Urinary bladder (tissue), 4 donors: ENCODE measurements around the gene SEC14L6. TPM values are rescaled to one million over a fixed set of nuclear protein-coding genes. Genes with fewer than 3 reads are reported as not detected.

ENCODE experiments used
- DNase-seq: peaks from one replicate; pipeline ENCODE4 v3.0.0-alpha.2; 2015; ENCODE audit errors: extremely low spot score
- H3K27ac ChIP-seq: one replicate; pipeline ENCODE4 v1.5.1; 2013; ENCODE audit warnings: low read depth, mild to moderate bottlenecking, moderate library complexity
- H3K36me3 ChIP-seq: one replicate; pipeline ENCODE4 v1.6.1; 2013; ENCODE audit warnings: mild to moderate bottlenecking, moderate library complexity; ENCODE audit not compliant: insufficient read depth
- H3K4me1 ChIP-seq: one replicate; pipeline ENCODE4 v1.6.1; 2013; ENCODE audit warnings: mild to moderate bottlenecking, moderate library complexity; ENCODE audit not compliant: insufficient read depth
- H3K4me3 ChIP-seq: one replicate; pipeline ENCODE4 v1.5.1; 2013; ENCODE audit warnings: low read depth, low read length
- WGBS: extraction: QIAGEN DNeasy Blood & Tissue Kit; methylation state at CpG from one replicate; pipeline ENCODE4 v1.1.7; 2013; 5-methylcytosine and 5-hydroxymethylcytosine counted together
- polyA plus RNA-seq: library from polyadenylated mRNA; stranded (reverse); fragments of 200-250 nt; gene quantifications from one replicate; pipeline ENCODE4 v1.2.3, GENCODE V29; 2013
- total RNA-seq: library from RNA; depleted of rRNA; stranded (reverse); fragments of >200 nt; gene quantifications from one replicate; pipeline ENCODE4 v1.2.3, GENCODE V29; 2014
- donor health status: healthy with polysubstance abuse.
- donor health status: healthy.

SEC14L6 gene
- total and polyA plus RNA-seq, 2 donors, result 0.11 to 1.2 TPM

DNA sequence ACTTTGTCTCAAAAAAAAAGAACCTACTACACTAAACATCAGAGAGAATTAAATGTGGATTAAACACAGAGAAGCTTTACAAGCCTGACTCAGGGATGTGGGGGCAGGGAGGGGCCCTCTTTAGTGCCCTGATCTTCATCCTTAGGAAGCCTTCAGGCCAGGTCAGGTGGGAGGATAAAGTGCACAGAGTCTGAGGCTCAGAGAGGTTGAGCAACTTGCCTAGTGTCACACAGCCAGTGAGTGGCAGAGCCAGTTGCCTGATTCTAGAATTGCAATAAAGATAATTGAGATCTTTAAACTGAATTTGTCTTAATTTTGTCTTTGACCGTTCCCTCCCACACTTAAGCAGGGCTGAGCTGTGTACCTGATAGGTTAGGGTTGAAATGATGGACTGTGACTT lies 7.2 kb downstream of the SEC14L6 start:
- Histone ChIP-seq H3K4me1 (no peaks in the 10 kb centered on the region), H3K4me3 (no peak overlapping the region), H3K36me3 (no peaks in the 10 kb centered on the region), H3K27ac (no peak overlapping the region)
- DNase-seq, result no peak
- WGBS, result 90% methylated on average over 1 of the region's 1 CpG

DNA sequence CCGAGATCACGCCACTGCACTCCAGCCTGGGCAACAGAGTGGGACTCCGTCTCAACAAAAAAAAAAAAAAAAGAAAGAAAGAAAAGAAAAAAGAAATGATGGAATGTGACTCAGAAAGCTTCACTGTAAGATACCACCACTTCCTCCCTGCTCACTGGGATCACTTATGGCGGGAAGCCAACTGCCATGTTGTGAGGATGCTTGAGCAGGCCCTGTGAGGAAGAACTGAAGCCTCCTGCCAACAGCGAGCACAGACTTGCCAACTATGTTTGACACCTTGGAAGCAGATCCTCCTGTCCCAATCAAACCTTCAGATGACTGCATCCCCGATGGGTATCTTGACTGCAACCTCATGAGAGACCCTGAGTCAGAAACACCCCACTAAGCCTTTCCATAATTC lies 8.3 kb downstream of the SEC14L6 start:
- WGBS, result 82% methylated on average over 6 of the region's 6 CpGs
- Histone ChIP-seq H3K4me3 (no peak overlapping the region), H3K36me3 (no peaks in the 10 kb centered on the region), H3K27ac (no peak overlapping the region), H3K4me1 (no peaks in the 10 kb centered on the region)
- no peak for DNase-seq

DNA sequence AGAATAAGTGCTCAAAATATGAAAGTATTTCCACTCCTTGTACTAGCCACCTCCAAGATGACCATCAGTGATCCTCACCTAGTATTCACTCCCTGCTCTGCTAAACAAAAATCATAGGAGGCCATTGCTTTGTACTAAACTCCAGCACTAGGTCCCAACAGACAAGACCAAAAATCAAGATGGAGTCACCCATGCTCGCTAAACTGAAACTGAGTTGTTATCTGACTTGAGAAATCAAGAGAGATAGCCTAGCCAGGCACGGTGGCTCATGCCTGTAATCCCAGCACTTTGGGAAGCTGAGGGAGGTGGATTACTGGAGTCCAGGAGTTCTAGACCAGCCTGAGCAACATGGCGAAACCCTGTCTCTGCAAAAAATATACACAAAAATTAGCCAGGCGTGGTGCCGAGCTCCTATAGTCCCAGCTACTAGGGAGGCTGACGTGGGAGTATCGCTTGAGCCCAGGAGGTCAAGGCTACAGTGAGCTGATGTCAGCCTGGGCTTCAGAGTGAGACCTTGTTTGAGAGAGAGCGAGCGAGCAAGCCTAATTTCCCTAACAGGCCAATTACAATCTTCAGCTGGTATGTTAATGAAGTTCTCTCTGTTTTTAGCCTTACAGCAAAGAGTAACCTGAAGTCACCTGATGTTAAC lies 9.3 kb downstream of the SEC14L6 start:
- 81% methylated on average over 9 of the region's 9 CpGs for WGBS
- Histone ChIP-seq H3K4me1 (no peaks in the 10 kb centered on the region), H3K27ac (no peak overlapping the region), H3K4me3 (no peak overlapping the region), H3K36me3 (no peaks in the 10 kb centered on the region)
- DNase-seq, result no peak

DNA sequence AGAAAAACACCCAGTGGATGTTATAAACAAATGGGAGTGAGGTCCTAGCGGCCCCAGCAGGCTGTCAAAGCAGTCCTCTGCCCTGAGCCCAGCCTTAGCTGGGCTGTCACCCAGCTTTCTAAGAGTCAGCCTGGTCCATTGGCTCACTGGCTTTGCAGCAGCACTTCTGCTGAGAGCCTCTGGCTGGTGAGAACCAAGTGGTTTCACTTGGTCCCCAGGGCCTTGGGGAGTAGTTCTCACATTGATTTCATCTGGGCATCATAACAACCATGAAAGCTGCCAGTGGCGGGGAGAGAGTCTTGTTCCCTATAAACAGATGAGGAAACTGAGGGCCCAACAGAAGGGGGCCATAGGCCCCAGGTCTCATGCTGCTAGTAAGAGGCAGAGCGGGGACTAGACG lies 11.4 kb downstream of the SEC14L6 start:
- no peak for DNase-seq
- H3K4me1 ChIP-seq, result no peaks in the 10 kb centered on the region
- H3K27ac ChIP-seq, result no peak overlapping the region
- 82% methylated on average over 4 of the region's 4 CpGs for WGBS
- no peak overlapping the region for H3K4me3 ChIP-seq
- no peaks in the 10 kb centered on the region for H3K36me3 ChIP-seq

DNA sequence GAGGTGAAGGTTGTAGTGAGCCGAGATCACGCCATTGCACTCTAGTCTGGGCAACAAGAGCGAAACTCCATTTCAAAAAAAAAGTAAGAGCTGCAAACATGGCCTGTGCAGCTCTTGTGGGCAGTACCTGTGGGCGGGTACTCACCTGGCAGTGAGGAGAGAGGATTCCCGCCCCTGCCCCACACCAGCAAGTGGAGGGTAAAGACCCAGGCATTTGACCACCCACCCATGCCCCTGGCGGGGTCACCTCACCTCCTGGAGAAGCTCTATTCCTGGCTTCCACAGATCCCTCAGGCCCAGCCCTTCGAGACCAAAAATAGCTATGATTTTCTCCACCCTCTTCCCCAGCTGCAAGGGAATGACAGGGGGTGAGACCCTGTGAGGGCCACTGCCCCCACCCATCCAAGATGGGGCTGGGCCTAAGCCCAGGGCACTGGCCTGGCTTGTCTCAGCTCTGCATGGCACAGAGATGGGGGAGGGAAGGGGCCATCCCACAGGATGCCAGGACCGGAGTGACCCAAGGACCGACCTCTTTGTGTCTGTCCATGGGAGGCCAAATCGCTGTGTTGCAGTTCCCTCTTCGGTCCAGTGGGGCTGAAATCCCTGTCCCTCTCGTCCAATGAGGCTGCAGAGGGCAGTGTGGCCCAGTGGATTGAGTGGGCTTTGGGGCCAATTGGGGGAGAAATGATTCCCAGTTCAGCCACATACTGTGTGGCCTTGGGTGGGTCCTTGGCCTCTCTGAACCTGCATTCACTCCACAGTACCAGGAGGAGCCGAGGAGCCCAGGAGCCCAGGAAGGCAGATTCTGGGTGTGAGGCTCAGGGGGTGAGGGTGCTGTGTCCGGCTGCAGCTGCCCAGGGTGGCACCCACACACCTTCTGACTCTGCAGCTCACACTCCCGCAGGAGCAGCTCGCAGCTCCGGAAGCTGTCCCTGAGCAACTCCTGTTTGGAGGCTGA lies 14.6 kb downstream of the SEC14L6 start:
- Histone ChIP-seq H3K4me1 (no peaks in the 10 kb centered on the region), H3K27ac (no peak overlapping the region), H3K36me3 (no peaks in the 10 kb centered on the region), H3K4me3 (no peak overlapping the region)
- 82% methylated on average over 17 of the region's 17 CpGs for WGBS
- no peak for DNase-seq

DNA sequence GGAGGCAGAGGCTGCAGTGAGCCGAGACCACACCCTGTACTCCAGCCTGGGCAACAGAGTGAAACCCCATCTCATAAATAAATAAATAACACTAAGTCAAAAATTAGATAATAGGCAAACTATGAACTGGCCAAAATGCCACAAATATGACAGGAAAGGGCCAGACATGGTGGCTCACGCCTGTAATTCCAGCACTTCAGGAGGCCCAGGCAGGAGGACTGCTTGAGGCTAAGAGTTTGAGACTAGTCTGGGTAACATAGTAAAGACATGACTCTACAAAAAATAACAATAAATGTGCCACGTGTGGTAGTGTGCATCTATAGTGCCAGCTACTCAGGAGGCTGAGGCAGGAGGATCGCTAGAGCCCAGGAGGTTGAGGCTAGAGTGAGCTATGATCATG lies 19.9 kb downstream of the SEC14L6 start:
- Histone ChIP-seq H3K27ac (no peak overlapping the region), H3K4me3 (no peak overlapping the region), H3K4me1 (no peaks in the 10 kb centered on the region), H3K36me3 (no peaks in the 10 kb centered on the region)
- 82% methylated on average over 4 of the region's 4 CpGs for WGBS
- DNase-seq, result no peak

DNA sequence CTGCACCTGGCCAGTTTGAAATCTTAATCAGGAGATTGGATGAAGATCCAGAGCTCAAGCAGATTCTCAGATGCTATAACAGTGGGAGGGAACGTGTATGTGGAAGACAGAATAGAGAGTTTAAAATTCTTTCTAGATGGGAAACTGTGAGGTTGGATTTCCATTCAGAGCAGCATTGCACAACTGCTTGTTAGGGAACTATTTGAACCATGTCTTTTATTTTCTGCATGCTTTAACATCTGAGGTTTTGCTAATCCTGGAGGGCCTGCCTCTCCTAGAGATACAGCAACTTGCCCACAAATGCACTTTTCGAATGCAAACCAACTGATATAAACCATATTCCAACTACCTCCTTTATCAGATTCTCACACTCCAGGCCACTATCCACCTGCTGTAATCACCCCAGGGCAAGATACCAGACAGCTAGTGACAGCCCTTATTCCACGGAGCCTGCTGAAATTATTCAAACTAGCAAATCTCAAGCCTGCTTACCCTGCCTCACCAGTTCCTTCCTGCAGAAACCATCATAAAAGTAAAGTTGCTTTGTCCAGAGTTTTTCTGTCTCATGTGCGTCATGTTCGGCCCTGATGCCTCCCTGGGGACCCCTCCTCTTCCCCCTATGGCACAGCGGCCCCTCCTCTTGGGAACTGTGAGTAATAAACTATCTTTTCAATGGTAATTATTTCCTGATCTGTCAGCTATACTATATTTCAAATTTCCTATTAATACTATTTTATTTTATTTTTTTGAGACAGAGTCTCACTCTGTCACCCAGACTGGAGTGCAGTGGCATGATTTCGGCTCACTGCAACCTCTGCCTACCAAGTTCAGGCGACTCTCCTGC lies 22.7 kb downstream of the SEC14L6 start:
- WGBS, result 75% methylated on average over 8 of the region's 8 CpGs
- Histone ChIP-seq H3K4me1 (no peaks in the 10 kb centered on the region), H3K27ac (no peak overlapping the region), H3K36me3 (no peaks in the 10 kb centered on the region), H3K4me3 (no peak overlapping the region)
- DNase-seq, result no peak

DNA sequence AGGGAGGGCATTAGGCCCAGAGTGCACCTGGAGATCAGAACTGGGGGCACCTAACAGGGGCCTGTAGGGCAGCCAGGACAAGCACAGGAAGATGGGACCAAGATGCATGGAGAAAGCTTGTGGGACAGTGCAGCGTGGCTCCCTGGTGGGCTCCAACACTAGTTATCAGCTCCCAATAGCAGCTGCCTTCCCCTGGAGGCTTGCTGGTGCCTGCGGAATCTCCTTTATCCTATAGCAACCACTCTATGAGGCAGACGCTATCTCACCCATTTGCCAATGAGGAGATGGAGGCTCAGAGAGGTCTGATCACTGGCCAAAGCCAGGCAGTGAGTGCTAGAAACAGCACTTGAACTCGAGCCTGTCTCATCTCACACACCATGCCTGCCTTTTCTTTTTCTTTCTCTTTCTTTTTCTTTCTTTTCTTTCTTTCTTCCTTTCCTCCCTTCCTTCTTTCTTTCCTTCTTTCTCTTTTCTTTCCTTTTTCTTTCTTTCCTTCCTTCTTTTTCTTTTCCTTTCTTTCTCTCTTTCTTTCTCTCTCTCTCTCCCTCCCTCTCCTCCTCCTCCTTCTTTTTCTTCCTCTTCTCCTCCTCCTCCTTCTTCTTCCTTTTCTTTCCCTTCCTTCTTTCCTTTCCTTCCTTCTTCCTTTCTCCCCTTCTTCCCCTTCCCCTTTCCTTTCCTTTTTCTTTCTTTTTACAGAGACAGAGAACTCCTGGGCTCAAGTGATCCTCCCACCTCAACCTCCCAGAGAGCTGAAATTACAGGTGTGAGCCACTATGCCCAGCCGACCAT lies 25.0 kb downstream of the SEC14L6 start:
- no peak overlapping the region for H3K27ac ChIP-seq
- no peaks in the 10 kb centered on the region for H3K36me3 ChIP-seq
- whole genome bisulfite sequencing, result 59% methylated on average over 5 of the region's 5 CpGs
- no peaks in the 10 kb centered on the region for H3K4me1 ChIP-seq
- DNase-seq, result no peak
- no peak overlapping the region for H3K4me3 ChIP-seq

DNA sequence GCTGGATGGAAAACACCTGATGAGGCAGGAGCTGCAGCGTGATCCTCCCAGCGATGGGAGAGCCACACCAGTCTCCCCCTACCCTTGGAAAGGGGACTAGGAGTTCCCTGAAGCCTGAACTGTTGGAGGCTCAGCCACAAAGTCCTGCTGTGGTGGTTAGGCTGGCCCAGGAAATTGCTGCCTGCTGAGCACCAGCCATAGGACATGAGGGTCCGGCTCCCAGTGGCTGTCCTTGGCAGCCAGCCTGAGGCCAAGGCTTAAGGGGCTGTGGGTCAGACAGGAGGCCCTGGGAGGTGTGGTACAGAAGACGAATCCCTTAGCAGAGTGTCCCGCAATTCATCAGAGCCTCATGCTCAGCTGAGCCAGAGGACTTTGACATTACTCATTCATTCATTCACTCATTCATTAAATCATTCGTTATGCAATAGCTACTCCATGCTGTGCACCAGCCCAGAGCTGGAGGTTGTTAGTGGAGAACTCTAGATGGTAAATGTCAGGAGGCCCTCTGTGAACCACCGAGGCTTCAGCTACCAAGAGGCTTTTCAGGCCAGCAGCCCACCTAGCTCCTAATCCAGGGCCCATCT lies 26.6 kb downstream of the SEC14L6 start:
- Histone ChIP-seq H3K27ac (no peak overlapping the region), H3K4me1 (no peaks in the 10 kb centered on the region), H3K4me3 (no peak overlapping the region), H3K36me3 (no peaks in the 10 kb centered on the region)
- no peak for DNase-seq
- 74% methylated on average over 7 of the region's 7 CpGs for WGBS

DNA sequence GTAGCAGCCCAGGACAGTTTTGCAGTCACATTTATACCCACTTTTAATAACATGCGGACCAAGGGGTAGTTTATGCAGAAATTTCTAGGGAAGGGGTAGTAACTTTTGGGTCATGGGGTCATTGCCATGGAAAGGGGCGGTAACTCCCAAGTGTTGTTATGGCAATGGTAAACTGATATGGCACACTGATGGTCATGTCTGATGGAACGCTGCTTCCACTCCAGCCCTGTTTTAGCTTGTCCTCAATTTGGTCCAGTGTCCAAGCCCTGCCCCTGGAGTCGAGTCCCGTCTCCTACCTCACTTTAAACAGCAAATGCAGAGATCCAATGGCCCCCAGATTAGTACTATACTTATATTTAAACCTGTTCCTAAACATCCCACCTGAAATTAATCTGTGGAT lies 29.8 kb downstream of the SEC14L6 start:
- no peak overlapping the region for H3K27ac ChIP-seq
- 81% methylated on average over 5 of the region's 5 CpGs for WGBS
- DNase-seq, result no peak
- H3K4me3 ChIP-seq, result no peak overlapping the region
- no peaks in the 10 kb centered on the region for H3K4me1 ChIP-seq
- H3K36me3 ChIP-seq, result no peaks in the 10 kb centered on the region

DNA sequence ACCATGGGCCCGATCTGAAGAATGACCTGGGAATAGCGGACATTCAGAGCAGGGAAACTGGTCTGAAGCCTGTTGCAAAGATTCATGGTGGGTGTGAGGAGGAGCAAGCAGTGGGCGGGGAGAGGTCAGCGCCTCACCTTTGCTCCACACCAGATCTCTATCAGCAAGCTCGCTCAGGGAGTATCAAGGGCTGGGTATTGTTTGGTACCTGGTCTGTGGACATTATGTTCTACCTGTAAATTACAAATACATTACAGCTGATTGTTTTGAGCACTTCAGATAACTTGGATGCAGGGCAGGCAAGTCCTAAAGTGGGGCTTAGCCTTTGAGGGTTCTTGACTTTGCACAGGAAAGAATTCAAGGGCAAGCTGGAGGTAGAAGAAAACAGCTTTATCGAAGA lies 30.3 kb downstream of the SEC14L6 start:
- Histone ChIP-seq H3K4me3 (no peak overlapping the region), H3K36me3 (no peaks in the 10 kb centered on the region), H3K4me1 (no peaks in the 10 kb centered on the region), H3K27ac (no peak overlapping the region)
- WGBS, result 84% methylated on average over 6 of the region's 6 CpGs
- no peak for DNase-seq

DNA sequence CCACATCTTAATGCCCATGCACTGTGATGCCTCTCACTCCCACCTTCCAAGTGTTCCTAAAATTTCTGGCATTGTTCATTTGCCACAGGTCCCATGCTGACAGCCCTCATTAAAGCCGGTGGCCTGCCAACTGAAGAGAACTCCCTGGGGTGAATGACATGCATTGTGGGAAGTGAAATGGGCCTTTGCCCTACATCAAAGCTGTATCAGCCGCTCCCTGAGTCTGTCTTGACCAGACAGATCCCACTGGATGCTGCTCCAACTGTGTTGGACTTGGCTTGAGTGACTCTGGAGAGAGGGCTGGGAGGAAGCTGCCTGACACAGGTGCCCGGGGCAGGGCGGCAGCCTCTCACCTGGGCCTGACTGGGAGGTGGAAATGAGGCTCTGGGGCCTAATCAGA lies 32.3 kb downstream of the SEC14L6 start:
- DNase-seq, result no peak
- no peak overlapping the region for H3K27ac ChIP-seq
- H3K36me3 ChIP-seq, result no peaks in the 10 kb centered on the region
- no peak overlapping the region for H3K4me3 ChIP-seq
- no peaks in the 10 kb centered on the region for H3K4me1 ChIP-seq
- 76% methylated on average over 4 of the region's 4 CpGs for WGBS

DNA sequence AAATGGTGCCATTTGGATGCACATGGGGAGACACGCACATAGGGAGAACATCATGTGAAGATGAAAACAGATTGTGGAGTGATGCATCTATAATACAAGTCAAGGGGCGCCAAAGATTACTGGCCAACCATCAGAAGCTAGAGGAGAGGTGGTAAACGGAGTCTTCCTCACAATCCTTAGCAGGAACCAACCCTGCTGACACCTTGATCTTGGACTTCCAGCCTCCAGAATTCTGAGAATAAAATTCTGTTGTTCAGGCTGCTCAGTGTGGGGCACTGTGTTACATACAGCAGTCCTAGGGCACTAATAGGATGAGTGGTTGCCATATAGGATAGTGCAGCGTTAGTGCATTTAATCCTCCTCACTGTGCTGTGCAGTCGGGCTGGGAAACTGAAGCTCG lies 33.1 kb downstream of the SEC14L6 start:
- Histone ChIP-seq H3K4me1 (no peaks in the 10 kb centered on the region), H3K27ac (no peak overlapping the region), H3K4me3 (no peak overlapping the region), H3K36me3 (no peaks in the 10 kb centered on the region)
- 89% methylated on average over 6 of the region's 6 CpGs for WGBS
- DNase-seq, result no peak
